ENCODE data around the gene SORCS1. TPM values are rescaled to one million over a fixed set of nuclear protein-coding genes. Genes with fewer than 3 reads are reported as not detected.

The SORCS1 gene
- total RNA-seq, 1 experiment from 2014 or later: not detected

DNA sequence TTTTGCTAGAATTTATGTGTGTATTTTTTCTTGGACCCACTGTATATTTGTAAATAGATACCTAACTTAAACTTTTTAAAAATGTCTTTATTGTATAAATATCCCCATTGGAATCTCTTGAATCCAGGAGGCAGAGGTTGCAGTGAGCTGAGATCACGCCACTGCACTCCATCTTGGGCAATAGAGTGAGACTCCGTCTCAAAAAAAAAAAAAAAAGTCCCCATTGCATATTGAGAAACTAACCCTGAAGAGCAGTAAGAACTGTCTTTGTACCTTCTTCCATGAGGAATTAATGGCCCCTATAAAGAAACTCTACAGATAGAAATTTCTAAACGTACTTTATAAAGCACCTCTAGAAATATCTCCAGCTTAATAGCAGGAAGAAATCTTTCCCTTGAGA, 504.0 kb downstream of the SORCS1 start:
- no peaks in the 10 kb centered on the region for H3K27me3 ChIP-seq (replicated peaks; ENCODE audit: control insufficient read depth, insufficient read depth, low read length)
- H3K4me1 ChIP-seq: no peaks in the 10 kb centered on the region
- Mint-ChIP-seq H3K9me3 (ENCODE audit: unreplicated experiment) (no peaks in the 10 kb centered on the region), H3K4me3 (ENCODE audit: unreplicated experiment) (no peak overlapping the region), H3K27ac (ENCODE audit: unreplicated experiment) (no peak overlapping the region), H3K36me3 (ENCODE audit: insufficient read depth, unreplicated experiment) (no peaks in the 10 kb centered on the region), H3K4me1 (ENCODE audit: low read depth, unreplicated experiment) (no peaks in the 10 kb centered on the region), H3K27me3 (ENCODE audit: insufficient read depth, unreplicated experiment) (no peaks in the 10 kb centered on the region)
- BruUV-seq (replicated peaks): no TSS peak
- no peaks in the 10 kb centered on the region for H3K36me3 ChIP-seq (ENCODE audit: control insufficient read depth, insufficient read depth, low read length)
- POLR2A ChIA-PET: no interaction called here
- H3K9me3 ChIP-seq: 0 out of 2 replicates have a peak, but pooled peaks cover 2% of the 10 kb centered on the region
- no peak overlapping the region for H3K4me3 ChIP-seq (ENCODE audit: low read depth, low read length)
- CTCF ChIA-PET: no interaction called here
- no peak for DNase-seq
- TF ChIP-seq, protein P1, sequence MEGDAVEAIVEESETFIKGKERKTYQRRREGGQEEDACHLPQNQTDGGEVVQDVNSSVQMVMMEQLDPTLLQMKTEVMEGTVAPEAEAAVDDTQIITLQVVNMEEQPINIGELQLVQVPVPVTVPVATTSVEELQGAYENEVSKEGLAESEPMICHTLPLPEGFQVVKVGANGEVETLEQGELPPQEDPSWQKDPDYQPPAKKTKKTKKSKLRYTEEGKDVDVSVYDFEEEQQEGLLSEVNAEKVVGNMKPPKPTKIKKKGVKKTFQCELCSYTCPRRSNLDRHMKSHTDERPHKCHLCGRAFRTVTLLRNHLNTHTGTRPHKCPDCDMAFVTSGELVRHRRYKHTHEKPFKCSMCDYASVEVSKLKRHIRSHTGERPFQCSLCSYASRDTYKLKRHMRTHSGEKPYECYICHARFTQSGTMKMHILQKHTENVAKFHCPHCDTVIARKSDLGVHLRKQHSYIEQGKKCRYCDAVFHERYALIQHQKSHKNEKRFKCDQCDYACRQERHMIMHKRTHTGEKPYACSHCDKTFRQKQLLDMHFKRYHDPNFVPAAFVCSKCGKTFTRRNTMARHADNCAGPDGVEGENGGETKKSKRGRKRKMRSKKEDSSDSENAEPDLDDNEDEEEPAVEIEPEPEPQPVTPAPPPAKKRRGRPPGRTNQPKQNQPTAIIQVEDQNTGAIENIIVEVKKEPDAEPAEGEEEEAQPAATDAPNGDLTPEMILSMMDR (IDR thresholded peaks at IDR 0.05; ENCODE audit: insufficient read depth in 1 of 2, low read depth in 1 of 2, low read length in 1 of 2, severe bottlenecking in 1 of 2, unreplicated experiment in 1 of 2): no peak
- intact Hi-C loops (cut with micrococcal nuclease; ENCODE audit: unreplicated experiment): no loop called here

DNA sequence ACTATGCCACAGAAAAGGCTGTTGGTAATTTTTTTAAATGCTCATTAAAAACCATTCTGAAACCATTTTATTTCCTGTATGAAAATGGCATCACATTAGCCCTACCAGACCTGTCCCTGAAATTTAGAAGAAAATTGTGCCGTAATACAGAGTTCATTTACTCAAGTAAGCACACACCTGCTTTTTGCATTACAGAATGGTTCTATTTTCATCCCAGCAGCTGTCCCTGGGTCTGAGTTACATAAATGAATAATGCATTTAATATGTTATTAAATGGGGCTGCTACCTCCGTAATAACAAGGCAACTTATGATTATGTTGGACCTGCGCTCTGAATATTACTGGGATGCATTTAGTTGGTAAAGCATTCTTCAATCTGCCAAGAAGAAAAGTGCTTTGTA, 508.9 kb downstream of the SORCS1 start:
- Histone ChIP-seq H3K4me1 (no peaks in the 10 kb centered on the region), H3K4me3 (ENCODE audit: low read depth, low read length) (no peak overlapping the region), H3K9me3 (no peaks in the 10 kb centered on the region), H3K27me3 (replicated peaks; ENCODE audit: control insufficient read depth, insufficient read depth, low read length) (no peaks in the 10 kb centered on the region), H3K36me3 (ENCODE audit: control insufficient read depth, insufficient read depth, low read length) (no peaks in the 10 kb centered on the region)
- ChIA-PET POLR2A (no interaction called here), CTCF (no interaction called here)
- intact Hi-C loops (cut with micrococcal nuclease; ENCODE audit: unreplicated experiment): no loop called here
- Mint-ChIP-seq H3K36me3 (ENCODE audit: insufficient read depth, unreplicated experiment) (no peaks in the 10 kb centered on the region), H3K27me3 (ENCODE audit: insufficient read depth, unreplicated experiment) (peaks cover 7% of the 10 kb centered on the region), H3K4me3 (ENCODE audit: unreplicated experiment) (no peak overlapping the region), H3K27ac (ENCODE audit: unreplicated experiment) (no peak overlapping the region), H3K9me3 (ENCODE audit: unreplicated experiment) (no peaks in the 10 kb centered on the region), H3K4me1 (ENCODE audit: low read depth, unreplicated experiment) (no peaks in the 10 kb centered on the region)
- no peak for DNase-seq
- no TSS peak for BruUV-seq (replicated peaks)
- TF ChIP-seq, protein P1 (IDR thresholded peaks at IDR 0.05; ENCODE audit: insufficient read depth in 1 of 2, low read depth in 1 of 2, low read length in 1 of 2, severe bottlenecking in 1 of 2, unreplicated experiment in 1 of 2): no peak

DNA sequence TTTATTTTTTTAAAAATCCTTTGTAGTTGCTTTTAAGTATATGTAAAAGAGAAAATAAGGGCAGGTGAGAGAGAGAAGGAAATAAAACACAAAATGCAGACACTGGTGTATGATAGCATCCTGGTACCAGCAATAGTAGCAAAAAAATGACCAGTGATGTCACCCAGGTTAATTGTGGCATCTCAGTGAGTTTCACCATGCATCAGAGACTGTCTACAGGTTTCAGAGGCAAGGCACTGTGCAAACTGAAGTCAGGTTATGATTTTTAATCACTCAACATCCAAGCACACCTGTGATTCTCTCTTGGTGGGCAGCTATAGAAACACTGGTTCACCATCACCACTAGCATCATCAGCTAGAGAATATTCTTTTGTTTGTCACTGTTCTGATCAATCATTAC, 509.3 kb downstream of the SORCS1 start:
- POLR2A ChIA-PET: no interaction called here
- H3K4me3 ChIP-seq (ENCODE audit: low read depth, low read length): no peak overlapping the region
- intact Hi-C loops (cut with micrococcal nuclease; ENCODE audit: unreplicated experiment): no loop called here
- no peak overlapping the region for H3K27ac Mint-ChIP-seq (ENCODE audit: unreplicated experiment)
- H3K4me3 Mint-ChIP-seq (ENCODE audit: unreplicated experiment): no peak overlapping the region
- no peaks in the 10 kb centered on the region for H3K36me3 ChIP-seq (ENCODE audit: control insufficient read depth, insufficient read depth, low read length)
- no peak for DNase-seq
- H3K9me3 Mint-ChIP-seq (ENCODE audit: unreplicated experiment): no peaks in the 10 kb centered on the region
- H3K27me3 Mint-ChIP-seq (ENCODE audit: insufficient read depth, unreplicated experiment): peaks cover 9% of the 10 kb centered on the region
- no peaks in the 10 kb centered on the region for H3K4me1 ChIP-seq
- no peaks in the 10 kb centered on the region for H3K27me3 ChIP-seq (replicated peaks; ENCODE audit: control insufficient read depth, insufficient read depth, low read length)
- CTCF ChIA-PET: no interaction called here
- no peaks in the 10 kb centered on the region for H3K4me1 Mint-ChIP-seq (ENCODE audit: low read depth, unreplicated experiment)
- H3K9me3 ChIP-seq: no peaks in the 10 kb centered on the region
- TF ChIP-seq, protein P1 (IDR thresholded peaks at IDR 0.05; ENCODE audit: insufficient read depth in 1 of 2, low read depth in 1 of 2, low read length in 1 of 2, severe bottlenecking in 1 of 2, unreplicated experiment in 1 of 2): no peak
- H3K36me3 Mint-ChIP-seq (ENCODE audit: insufficient read depth, unreplicated experiment): no peaks in the 10 kb centered on the region
- no TSS peak for BruUV-seq (replicated peaks)

All from Caco-2 (cell line).